Activated T-cell treated with anti-CD3 and anti-CD28 coated beads, Interleukin-2, amount 50 U/mL, for 48 hours (primary cell): Measurements from ENCODE around the gene SHISA4.
"Not testable (repeated sequence)": the region's sequence is repeated elsewhere in the genome, so short reads cannot be mapped to it uniquely, and the experiment has no call there.

Experiments
- DNase-seq, 2 experiments: peaks; one replicate each; pipeline ENCODE4 v3.0.0-alpha.2; 2020

The SHISA4 gene

DNA sequence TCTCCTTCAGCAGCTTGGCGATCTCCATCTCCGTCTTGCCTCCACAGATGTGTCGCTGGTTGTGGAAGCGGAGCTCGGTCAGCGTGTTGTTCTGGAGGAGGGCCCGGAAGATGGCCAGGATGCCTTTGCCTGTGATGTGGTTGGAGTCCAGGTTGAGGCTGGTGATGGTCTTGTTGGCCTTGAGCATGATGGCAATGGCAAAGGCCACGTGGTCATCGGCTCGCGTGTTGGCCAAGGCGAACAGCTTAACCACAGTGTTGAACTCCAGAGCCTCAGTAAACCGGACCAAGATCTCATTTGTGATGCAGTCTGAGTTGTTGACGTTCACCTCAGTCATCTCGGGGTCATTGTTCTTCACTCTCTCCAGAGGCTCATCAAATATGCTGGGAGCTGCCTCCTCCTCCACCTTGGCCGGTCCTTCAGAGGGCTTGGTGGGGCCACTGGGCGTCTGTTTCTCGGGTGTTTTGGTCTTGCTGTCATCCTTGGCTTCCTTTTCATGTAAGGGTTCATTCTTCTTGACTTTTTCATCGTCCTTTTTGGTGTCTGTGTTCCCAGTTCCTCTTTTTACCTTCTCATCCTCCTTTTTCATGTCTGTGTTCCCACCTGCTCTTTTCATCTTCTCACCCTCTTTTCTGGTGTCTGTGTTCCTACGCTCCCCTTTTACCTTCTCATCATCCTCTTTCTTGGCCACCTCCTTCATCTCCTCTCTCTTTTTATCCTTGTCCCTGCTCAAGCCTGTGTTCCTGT, 11.2 kb downstream of the SHISA4 start:
- DNase-seq, result no peak

DNA sequence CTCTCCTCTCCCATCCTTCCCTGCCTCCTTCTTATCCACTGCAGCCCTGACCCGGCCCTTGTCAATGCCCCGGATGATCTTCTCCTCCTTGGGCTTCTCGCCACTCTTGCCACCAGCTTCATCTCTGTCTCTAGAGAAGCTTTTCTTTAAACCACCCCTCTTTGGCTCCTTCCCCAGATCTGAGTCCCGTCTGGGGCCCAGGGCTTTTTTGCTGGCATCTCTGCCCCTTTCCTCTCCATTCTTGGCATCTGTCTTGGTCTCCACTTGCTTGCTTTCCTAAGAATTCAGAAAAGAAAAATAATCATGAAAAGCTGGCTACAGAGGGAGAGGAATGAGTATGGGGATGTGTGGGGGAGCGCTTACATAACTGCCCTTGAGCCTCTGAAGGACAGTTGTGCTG, 11.8 kb downstream of the SHISA4 start:
- DNase-seq, result no peak

DNA sequence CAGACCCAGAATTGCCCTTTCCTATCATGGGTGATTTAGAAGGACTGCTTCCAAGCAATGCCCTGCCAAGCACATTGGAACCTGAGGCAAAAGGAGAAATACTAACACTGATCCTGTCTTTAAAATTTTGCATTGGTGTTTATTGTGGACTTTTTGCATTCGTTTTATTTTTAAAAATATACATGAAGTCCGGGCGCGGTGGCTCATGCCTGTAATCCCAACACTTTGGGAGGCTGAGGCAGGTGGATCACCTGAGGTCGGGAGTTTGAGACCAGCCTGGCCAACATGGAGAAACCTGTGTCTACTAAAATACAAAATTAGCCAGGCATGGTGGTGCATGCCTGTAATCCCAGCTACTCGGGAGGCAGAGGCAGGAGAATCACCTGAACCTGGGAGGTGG, 12.3 kb downstream of the SHISA4 start:
- DNase-seq, result not testable (repeated sequence)

DNA sequence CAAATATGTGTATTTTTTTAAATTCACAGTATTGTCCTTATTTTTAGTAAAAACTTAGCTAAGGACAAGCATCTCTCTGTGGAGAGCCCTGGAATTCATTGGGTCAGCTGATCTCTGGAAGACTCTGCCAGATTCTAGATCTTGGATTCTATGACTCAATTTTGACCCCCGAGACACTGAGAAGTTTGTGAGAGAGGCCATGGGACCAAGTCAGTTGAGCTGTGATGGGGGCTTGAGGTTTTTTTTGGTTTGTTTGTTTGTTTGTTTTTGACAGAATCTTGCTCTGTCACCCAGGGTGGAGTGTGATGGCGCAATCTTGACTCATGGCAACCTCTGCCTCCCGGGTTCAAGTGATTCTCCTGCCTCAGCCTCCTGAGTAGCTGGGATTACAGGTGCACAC, 13.5 kb downstream of the SHISA4 start:
- no peak for DNase-seq

DNA sequence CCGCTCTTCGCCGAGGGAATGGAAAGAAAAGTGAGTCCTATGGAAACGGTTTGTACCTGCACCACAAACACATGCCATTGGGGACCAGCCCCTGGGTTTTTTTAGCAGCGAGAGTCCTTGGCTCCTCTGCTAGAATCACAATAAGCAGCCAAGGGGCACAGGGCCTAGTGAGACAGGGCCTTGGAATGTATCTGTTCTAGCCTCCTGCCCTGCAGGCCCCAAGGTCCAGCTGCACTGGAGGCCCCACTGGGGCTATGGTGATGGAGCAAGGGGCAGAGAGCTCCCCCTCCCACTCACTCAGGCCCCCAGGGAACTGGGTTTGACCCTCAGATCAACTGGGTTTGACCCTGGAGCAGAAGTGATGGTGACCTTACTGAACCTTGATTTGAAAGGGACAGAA, 14.4 kb downstream of the SHISA4 start:
- no peak for DNase-seq

DNA sequence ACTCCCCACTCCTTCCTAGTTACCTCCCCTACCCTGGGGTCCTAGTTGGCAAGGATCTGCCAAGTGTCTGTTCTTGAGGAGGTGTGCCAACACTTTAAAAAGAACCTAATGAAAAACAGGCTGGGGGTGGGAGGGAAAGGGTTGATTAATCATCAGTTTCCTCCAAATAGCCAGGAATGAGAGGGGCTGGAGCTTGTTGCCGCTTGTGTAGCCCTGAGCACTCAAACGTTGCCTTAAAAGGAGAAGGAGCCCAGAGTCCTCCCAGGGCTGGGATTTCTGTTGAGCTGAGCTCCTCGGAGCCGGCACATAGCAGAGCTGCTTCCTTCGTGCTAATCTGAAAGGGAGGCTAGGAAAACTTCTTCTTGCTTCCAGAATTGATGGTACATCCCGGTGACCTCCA, 15.9 kb downstream of the SHISA4 start:
- DNase-seq, result no peak

DNA sequence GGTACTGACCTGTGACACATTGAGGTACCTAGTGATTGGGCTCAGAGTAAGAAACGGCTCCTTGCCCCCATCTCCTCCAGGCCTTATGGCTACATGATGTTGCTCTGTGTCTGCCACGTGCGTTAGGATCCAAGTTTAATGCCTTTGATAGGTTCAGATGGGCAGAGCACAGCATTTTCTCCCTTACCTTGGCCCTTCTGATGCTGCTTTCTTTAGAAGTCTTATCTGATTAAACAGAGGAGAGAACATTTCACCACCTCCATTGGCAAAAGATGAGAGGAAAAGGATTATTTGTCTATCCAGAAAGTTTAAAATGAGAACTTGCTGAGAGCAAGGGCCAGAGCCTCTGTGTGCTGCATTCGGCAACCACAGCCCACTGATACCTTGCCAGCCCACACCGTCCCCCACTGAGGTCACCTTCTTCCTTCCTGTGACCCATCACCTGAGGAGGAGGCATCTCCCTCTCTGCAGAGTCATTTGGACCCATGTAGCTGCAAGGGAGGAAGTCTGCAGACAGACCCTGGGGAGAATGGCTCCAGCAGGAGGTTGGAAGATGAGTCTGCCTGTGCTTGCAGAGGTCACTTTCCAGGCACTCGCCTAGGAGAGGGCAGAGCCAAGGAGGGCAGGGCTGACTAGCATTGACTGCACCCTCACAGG, 16.7 kb downstream of the SHISA4 start:
- peak in 1 of 2 experiments; percentile 28 for DNase-seq

DNA sequence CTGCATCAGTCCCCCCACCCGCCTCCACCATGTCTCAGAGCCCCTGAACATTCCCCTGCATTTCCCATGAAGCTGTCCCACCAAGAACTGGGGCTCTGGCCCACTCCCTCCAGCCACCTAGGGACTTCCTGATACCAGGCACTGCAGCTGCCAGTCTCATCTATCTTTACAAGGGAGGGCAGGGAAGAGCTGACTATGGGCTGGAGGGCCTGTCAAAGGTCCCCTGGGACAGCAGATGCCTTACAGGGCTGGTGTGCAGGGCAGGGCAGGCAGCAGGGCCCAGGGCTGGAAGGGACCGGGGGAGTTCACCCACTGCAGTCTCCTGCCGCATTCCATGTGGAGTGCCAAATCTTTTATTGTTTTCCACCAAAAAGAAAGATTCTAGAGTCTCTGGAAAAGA, 17.6 kb downstream of the SHISA4 start:
- DNase-seq, result no peak

DNA sequence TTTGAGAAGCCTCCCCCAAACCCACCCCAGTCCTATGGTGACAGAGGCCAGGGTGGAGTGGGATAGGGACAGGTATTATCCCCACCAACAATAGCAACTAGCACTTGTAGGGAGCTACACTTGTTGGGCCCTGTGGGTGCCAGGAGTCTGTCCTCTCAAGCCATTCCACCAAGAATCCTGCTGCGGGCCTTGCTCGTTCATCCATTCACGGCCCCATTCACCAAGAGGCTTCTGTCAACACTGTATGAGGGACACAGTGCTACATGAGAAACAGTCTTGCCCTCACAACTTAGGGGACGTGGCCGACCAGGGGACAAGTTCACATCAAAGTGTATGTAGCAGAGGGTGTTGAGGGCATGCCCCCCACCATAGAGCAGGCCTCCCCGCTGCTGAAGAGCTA, 18.9 kb downstream of the SHISA4 start:
- no peak for DNase-seq

DNA sequence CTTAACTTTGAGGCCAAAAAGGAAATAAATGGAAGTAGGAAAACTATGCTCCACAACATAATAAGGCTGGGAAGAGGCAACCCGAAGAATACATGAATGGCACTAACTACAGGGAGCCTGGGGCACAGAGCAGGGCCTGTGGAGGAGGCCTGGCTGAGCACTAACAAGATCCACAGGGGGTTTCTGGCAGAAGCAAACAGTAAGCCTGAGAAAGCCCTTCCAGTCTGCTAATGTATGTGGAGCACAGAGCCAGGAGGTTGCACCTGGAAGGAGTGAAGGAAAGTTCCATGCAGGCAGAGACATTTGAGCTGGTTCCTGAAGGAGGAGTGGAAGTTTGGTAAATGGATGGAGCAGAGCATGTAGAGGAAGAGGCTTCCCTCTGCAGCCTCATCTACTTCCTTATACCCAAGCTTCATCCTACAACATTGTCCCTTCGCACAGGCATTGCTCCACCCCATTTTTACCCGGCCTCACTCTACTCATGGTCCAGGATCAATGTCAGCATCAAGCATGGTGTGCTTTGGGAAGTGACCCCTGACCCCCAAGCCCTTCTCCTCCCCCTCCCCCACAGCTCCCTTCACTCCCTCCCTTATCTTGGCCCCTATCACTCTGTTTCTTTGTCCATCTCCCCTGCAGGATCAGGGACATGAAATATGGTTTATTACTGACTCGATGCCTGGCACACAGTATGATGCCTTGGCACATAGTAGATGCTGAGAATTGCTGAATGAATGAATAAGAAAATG, 23.3 kb downstream of the SHISA4 start:
- no peak for DNase-seq

DNA sequence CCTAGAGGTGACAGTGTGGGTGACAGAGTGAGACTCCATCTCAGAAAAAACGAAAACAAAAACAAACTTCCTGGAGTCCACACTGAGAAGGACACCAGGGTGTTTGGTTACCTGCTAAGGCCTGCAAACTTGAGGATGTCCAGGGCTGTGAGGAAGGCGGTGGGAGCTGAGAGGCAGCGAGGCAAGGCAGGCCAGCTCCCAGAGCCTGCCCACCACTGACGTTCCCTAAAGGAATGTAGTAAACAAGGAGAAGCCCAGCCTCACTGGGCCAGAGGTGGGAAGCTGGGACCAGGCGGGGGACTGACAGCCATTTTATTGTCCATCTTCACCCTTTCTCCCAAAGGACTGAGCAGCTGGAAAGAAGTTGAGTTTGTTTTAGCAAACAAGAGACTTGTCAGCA, 24.1 kb downstream of the SHISA4 start:
- DNase-seq, result no peak

DNA sequence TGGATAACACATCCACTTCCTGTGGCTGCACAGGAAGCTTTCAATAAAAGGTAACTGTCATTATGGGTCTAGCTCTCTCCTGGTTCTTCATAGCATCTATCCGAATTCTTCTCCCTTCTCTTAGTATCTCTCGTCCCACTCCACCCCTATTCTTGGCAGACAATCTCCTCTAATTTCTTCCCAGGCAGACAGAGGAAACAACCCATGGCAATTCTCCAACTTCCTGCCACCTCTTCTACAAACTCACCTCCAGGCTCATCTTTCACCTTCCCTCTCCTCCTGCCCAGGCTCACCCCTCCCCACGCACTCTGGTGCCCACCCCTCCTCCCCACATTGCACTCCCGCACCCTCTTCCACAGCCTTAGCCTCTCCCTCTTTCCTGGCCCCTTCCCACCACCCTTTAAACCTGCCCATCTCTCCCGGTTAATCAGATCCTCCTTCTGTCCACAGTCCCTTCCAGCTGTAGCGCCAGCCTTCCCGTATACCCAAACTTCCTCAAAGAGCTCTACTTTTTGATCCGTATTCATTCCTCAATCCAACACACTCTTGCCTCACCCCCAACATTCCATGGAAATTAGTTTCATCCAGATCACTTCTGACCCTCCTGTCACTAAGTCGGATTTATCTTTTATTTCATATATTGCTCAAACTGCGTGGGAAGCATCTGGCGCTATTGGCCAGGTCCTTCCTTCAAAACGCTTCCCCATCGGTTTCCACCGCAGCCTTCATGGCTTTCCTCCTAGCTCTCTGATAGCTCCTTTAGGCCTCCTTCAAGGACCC, 25.9 kb downstream of the SHISA4 start:
- DNase-seq, result no peak

DNA sequence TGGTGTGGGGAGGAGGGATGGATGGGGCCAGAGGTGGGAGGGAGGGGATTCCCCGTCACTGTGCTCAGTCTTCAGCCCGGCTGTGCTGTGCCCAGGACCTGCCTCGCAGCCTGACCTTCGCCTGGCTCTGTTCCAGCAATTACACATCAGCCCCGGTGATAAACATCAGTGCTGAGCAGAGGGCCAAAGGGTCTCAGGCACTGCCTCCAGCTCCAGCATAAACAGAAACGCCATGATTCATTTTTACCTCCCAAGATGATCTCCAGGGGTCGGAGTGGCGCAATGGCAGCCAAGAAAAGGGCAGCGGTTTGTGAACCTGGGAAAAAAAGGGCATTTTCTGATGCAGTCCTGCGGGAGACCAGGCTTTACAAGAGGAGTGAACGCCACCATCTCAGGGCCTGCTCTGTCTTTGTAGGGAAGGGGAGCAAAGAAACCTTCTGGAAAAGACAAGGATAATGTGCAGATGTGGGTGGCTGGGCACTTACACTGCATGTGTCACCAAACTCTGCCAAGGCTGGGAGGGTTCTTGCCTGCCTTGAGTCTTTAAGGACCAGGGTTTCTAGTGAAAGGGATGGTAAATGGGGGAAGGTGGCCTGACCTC, 28.1 kb downstream of the SHISA4 start:
- no peak for DNase-seq

DNA sequence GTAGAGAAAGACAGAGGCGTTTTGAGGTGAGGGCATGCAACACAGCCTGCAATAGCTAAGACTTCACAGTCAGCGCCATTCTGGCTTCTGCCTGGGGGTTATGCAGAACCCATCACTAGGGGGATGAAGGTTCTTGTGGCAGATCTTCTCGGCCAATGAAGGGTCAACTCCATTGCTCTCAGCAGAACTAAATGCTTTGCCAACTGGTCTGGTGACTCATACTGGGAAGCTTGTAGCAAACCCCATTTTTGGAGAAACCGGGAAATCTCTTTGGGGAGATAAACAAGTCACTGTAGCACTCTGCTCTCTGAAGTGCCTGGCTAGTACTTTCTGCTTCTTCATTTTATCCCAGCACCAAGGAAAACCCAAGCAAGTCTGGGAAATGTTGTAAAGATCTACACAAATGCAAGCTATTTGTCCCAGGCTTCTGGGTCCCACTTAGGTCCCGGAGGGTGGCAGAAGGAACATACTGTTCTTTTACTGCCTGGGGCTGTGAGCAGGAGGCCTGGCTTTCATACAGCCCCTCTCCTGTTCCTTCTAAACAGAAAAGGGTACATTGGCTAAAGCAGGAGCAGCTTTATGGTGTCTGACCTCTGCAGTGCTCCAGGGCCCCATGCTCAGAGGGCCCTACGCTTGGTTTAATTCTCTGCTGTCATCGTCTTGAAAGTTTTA, 28.8 kb downstream of the SHISA4 start:
- DNase-seq, result no peak

DNA sequence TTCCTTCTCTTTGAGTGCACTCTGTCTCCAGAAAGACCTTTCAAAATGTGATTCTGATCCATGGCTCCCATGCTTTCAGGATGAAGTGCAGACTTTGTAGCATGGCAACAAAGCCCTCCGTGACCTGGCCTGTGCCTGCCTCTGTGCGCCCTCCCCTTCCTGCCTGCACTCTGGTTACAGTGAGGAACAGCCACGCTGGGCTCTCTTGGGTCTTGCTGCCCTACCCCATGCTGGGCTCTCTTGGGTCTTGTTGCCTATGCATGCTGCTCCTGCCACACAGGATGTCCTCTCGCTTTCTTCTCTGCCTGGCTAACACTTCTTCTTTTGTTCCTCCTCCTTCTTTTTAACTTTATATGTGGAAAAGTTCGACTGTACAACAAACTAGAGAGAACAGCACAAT, 29.6 kb downstream of the SHISA4 start:
- no peak for DNase-seq

DNA sequence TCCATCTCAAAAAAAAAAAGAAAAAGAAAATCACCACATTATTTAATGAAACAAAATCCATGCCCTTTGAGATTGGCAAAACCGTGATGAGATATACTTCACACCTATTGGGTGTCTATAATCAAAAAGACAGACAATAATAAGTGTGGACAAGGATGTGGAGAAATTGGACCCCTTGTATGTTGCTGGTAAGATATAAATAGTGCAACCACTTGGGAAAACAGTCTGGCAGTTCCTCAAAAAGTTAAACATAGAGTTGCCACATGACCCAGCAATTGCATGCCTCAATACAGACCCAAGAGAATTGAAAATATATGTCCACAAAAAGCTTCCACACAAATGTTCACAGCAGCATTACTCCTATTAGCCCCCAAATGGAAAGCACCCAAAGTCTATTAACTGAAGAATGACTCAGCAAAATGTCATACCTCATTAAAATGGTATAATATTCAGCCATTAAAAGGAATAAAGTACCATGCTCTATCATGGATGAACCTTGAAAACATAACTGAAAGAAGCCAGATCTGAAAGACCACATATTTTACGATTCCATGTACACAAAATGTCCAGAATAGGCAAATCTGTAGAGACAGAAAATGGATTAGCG, 33.4 kb downstream of the SHISA4 start:
- DNase-seq, result no peak

DNA sequence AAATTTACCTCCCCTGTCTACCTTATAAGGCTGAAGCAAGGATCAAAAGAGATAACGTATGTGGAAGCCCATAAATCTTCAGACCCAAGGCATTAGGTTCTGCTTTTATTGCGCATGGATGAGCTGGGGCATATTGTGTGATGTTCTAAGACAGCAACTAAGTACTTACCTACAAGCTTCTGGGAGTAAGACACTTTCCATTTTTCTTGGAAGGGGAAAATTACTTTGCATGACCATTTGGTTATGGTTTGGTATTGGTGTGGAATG, 36.5 kb downstream of the SHISA4 start:
- no peak for DNase-seq

DNA sequence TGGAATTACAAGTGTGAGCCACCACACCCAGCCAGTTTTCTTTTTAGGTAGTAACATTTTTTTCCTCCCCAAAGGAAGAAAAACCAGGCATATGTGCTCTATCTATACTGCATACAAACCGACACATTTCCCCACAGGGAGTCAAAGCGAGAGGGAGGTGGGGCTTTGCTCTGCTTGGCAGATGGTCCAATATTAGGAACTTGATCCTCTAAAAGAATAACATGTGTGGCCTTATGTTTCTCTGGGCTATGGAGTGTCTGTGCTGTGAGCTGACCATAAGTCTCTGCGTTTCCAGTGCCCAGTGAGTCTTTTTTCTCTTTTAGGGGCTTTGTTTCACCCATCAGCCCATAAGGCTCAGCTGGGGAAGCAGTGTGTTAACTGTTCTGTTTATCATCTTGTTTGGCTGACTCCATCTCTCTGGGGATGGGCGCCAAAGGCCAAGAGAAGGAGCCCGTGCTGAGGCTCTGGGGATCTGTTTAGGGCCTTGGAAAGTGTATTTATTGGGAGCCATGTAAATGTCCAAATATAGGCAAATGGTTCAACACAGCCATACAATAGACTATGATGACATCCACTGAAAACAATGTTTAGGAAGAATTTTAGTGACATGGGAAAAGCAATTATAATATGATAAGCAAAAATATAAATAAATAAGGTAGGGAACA, 37.4 kb downstream of the SHISA4 start:
- DNase-seq, result no peak

DNA sequence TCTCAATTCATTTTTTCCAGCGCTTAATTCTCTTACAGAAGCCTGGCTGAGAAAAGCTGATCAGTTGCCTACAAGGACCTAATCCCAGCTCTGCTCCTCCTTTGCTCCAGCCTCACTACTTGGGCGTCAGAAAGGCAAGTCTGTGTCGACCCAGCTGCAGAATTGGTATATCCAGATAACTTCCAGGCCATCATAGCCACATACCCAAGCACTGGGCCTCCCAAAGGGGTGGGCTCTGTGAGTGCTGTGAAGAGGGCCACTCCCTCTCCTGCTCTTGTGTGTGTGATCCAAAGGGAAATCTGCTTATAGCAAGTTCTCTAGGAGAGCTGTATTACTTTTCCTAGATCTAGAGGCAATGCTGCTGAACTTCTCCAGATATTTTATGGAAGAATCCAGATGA, 39.6 kb downstream of the SHISA4 start:
- no peak for DNase-seq

DNA sequence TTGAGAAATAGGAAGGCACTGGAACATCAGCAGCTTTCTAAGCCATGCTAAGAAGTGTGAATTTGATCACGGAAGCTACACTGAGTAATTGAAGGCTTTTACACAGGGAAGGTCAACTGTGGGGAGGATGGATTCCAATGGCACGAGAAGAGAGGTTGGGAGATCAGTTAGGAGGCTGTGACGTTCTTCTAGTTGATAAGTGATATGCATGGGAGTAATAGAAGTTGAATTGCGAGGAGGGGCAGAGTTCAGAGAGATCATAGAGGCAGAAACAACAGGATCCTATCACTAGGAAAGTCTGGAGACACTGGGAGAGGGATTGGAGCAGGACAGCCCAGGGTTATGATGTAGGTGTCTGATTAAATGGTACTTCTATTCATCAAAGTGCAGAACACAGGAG, 41.4 kb downstream of the SHISA4 start:
- DNase-seq, result no peak

DNA sequence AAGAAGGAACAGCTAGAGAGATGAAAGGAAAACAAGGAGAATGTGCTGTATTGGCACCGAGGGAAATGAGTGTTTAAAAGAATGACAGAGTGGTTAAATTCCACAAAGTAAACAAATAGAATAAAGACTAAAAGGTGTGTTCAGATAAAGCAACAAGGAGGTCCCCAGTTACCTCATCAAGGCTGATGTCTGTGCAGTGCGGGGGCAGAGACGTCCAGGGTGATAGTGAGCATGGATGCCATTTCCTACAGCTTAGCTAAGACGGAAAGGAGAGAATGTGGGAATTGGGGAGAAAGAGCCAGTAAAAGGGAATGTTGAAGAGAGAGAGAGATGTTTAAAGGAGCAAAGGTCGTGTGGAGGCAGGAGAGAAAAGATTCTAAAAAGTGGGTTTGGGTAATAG, 42.1 kb downstream of the SHISA4 start:
- DNase-seq, result no peak
